Measurements from ENCODE around the gene RAD51B. TPM values are rescaled to one million over a fixed set of nuclear protein-coding genes. Genes with fewer than 3 reads are reported as not detected.
A peak's percentile ranks its signal among the peaks of the same experiment; 100 is the strongest.

Gene RAD51B
- total and polyA plus RNA-seq, 9 of the 15 experiments (the other 6 are each of a cell fraction or from before 2014, with no cell fraction given): 8.5 to 17.3 (median 11.3) TPM

DNA sequence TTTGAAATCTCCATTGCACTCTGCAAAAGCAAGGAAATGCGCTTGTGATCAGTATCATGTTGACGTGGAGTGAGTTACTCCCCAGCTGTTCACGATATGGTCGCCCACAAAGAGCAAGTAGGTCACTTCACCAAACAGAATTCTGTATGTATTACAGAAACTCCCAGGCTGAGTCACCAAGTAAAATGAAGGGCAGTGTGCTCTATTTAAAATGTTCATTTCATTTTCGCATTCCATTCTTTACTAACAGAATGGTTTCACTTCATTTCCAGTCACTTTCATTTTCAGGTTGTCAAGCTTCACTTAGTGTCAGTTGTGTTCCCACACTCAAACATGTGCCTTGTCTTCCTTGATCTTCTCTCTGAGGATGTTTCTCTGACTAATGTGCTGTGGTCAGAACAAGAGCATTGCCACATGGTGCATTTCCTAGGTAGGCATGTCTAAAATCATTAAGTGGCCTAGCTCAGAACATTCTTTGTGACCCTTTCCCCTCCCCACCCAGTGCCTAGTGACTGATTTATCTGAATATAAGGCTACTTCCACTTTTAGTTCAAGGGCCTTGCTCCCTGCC, 391.2 kb downstream of the RAD51B start (continued):
- TF ChIP-seq, protein P1, sequence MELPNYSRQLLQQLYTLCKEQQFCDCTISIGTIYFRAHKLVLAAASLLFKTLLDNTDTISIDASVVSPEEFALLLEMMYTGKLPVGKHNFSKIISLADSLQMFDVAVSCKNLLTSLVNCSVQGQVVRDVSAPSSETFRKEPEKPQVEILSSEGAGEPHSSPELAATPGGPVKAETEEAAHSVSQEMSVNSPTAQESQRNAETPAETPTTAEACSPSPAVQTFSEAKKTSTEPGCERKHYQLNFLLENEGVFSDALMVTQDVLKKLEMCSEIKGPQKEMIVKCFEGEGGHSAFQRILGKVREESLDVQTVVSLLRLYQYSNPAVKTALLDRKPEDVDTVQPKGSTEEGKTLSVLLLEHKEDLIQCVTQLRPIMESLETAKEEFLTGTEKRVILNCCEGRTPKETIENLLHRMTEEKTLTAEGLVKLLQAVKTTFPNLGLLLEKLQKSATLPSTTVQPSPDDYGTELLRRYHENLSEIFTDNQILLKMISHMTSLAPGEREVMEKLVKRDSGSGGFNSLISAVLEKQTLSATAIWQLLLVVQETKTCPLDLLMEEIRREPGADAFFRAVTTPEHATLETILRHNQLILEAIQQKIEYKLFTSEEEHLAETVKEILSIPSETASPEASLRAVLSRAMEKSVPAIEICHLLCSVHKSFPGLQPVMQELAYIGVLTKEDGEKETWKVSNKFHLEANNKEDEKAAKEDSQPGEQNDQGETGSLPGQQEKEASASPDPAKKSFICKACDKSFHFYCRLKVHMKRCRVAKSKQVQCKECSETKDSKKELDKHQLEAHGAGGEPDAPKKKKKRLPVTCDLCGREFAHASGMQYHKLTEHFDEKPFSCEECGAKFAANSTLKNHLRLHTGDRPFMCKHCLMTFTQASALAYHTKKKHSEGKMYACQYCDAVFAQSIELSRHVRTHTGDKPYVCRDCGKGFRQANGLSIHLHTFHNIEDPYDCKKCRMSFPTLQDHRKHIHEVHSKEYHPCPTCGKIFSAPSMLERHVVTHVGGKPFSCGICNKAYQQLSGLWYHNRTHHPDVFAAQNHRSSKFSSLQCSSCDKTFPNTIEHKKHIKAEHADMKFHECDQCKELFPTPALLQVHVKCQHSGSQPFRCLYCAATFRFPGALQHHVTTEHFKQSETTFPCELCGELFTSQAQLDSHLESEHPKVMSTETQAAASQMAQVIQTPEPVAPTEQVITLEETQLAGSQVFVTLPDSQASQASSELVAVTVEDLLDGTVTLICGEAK (IDR thresholded peaks at IDR 0.05): peak; percentile 40; the same call in 1 of the 2 replicates
- TF ChIP-seq, protein P1 (CRISPR knock-in tag; IDR thresholded peaks at IDR 0.05): no peak
- TF ChIP-seq, protein P2, sequence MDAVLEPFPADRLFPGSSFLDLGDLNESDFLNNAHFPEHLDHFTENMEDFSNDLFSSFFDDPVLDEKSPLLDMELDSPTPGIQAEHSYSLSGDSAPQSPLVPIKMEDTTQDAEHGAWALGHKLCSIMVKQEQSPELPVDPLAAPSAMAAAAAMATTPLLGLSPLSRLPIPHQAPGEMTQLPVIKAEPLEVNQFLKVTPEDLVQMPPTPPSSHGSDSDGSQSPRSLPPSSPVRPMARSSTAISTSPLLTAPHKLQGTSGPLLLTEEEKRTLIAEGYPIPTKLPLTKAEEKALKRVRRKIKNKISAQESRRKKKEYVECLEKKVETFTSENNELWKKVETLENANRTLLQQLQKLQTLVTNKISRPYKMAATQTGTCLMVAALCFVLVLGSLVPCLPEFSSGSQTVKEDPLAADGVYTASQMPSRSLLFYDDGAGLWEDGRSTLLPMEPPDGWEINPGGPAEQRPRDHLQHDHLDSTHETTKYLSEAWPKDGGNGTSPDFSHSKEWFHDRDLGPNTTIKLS (IDR thresholded peaks at IDR 0.05; ENCODE audit: borderline replicate concordance, low read depth): 0 out of 2 replicates have a peak, but pooled peaks have one; percentile 27
- TF ChIP-seq SOX6 (IDR thresholded peaks at IDR 0.05): 0 out of 2 replicates have a peak, but pooled peaks have one; percentile 21
- peak; percentile 82; the same call in 1 of the 2 replicates for TF ChIP-seq SMARCA4 (IDR thresholded peaks at IDR 0.05)
- TF ChIP-seq ZNF589 (CRISPR knock-in tag; IDR thresholded peaks at IDR 0.05; ENCODE audit: low read depth): peak; percentile 82; the same call in 1 of the 2 replicates
- no peak for TF ChIP-seq ZFP36 (IDR thresholded peaks at IDR 0.05; ENCODE audit: low read depth, low read length, partially characterized antibody)
- peak in 1 of 2 experiments; percentile 29; a peak in 1 of 4 replicates for TF ChIP-seq TBL1XR1 (IDR thresholded peaks at IDR 0.05; ENCODE audit: low read length in 2 of 2)
- peak in 1 of 2 experiments; percentile 20; a peak in 1 of 4 replicates for TF ChIP-seq KDM1A (IDR thresholded peaks at IDR 0.05)
- TF ChIP-seq, protein P3, sequence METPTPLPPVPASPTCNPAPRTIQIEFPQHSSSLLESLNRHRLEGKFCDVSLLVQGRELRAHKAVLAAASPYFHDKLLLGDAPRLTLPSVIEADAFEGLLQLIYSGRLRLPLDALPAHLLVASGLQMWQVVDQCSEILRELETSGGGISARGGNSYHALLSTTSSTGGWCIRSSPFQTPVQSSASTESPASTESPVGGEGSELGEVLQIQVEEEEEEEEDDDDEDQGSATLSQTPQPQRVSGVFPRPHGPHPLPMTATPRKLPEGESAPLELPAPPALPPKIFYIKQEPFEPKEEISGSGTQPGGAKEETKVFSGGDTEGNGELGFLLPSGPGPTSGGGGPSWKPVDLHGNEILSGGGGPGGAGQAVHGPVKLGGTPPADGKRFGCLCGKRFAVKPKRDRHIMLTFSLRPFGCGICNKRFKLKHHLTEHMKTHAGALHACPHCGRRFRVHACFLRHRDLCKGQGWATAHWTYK (CRISPR knock-in tag; IDR thresholded peaks at IDR 0.05): 0 out of 2 replicates have a peak, but pooled peaks have one; percentile 20
- TF ChIP-seq RUNX1 (IDR thresholded peaks at IDR 0.05; ENCODE audit: low read depth): no peak
- TF ChIP-seq GABPA (tag; conservative IDR thresholded peaks at IDR 0.05; ENCODE audit: low read depth): 0 out of 2 replicates have a peak, but pooled peaks have one; percentile 19
- TF ChIP-seq JUN (IDR thresholded peaks at IDR 0.05; ENCODE audit: borderline replicate concordance, low read depth, low read length): peak; percentile 20; the same call in 1 of the 2 replicates
- TF ChIP-seq JUN (CRISPR knock-in tag; IDR thresholded peaks at IDR 0.05; ENCODE audit: borderline replicate concordance): no peak
- TF ChIP-seq STAT5A (IDR thresholded peaks at IDR 0.05; ENCODE audit: borderline replicate concordance, low read length): peak; percentile 31; the same call in 1 of the 2 replicates

Measured in K562 (cell line).